Activated naive CD8-positive, alpha-beta T cell (primary cell): ENCODE measurements around the gene TP73.

Source experiments
- H3K27ac Mint-ChIP-seq: one replicate; pipeline ENCODE4 v1.8.0; 2021; ENCODE audit warnings: mixed read lengths
- H3K27me3 Mint-ChIP-seq: one replicate; pipeline ENCODE4 v1.8.0; 2021; ENCODE audit warnings: mixed read lengths
- H3K36me3 Mint-ChIP-seq: one replicate; pipeline ENCODE4 v1.8.0; 2021; ENCODE audit warnings: mixed read lengths
- H3K4me1 Mint-ChIP-seq: one replicate; pipeline ENCODE4 v1.8.0; 2021; ENCODE audit warnings: low read depth, mixed read lengths
- H3K4me3 Mint-ChIP-seq: one replicate; pipeline ENCODE4 v1.8.0; 2021; ENCODE audit warnings: mild to moderate bottlenecking, mixed read lengths
- H3K9me3 Mint-ChIP-seq: one replicate; pipeline ENCODE4 v1.8.0; 2021; ENCODE audit warnings: low read depth, mixed read lengths

Gene TP73

DNA sequence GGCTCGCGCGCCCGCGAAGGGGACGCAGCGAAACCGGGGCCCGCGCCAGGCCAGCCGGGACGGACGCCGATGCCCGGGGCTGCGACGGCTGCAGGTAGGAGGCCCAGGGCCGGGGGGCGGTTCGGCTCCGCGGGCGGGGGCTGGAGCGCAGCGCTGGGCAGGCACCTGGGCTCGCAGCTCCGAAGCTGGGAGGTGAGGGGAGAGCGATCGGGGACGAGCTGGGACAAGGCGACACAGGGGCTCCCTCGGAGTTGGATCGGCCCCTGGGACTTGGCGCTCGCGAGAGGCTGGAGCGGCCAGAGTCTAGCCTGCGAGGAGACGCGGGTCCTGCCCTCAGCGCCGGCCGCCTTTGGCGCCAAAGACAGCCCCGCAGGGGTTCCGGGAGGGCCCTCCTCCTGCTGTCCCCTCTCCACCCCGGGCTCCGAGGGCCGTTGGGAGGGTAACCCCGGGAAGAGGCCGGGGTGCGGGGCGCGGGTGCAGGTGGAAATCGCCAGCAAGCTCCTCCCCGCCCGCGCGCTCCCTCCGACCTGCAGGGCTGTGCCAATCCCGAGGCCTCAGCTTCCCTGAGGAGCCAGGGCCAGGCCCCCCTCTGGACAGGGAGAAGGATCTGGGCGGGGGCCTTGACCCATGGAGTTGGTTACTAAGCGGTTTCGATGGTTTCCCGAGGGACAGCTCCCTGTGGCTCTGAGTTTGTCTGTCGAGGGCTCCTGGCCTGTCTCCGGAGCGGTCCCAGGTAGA lies 401 bp downstream of the TP73 start:
- H3K36me3 Mint-ChIP-seq = no peaks in the 10 kb centered on the region
- H3K27me3 Mint-ChIP-seq = peaks cover 20% of the 10 kb centered on the region
- H3K9me3 Mint-ChIP-seq = no peaks in the 10 kb centered on the region
- H3K4me3 Mint-ChIP-seq = no peak overlapping the region
- no peak overlapping the region for H3K27ac Mint-ChIP-seq
- H3K4me1 Mint-ChIP-seq = peaks cover 24% of the 10 kb centered on the region

DNA sequence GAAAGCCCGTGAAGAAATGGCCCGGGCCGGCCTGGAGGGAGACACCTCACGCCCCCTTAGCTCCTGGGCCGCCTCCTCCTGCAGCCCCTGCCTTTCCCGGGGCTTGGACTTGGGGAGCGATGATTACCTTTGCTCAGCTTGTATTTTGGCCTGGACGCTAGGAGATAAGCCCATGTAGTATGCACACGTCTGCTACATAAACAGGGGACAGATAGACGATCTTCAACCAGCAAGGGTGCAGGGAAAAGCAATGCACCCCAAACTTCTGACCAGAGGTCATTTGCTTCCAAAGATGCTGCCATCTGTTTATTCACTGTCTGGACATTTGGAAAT lies 936 bp downstream of the TP73 start:
- Mint-ChIP-seq H3K4me1 (peaks cover 19% of the 10 kb centered on the region), H3K4me3 (peak overlapping the region; percentile 46), H3K9me3 (no peaks in the 10 kb centered on the region), H3K36me3 (no peaks in the 10 kb centered on the region), H3K27ac (no peak overlapping the region), H3K27me3 (peaks cover 20% of the 10 kb centered on the region)

DNA sequence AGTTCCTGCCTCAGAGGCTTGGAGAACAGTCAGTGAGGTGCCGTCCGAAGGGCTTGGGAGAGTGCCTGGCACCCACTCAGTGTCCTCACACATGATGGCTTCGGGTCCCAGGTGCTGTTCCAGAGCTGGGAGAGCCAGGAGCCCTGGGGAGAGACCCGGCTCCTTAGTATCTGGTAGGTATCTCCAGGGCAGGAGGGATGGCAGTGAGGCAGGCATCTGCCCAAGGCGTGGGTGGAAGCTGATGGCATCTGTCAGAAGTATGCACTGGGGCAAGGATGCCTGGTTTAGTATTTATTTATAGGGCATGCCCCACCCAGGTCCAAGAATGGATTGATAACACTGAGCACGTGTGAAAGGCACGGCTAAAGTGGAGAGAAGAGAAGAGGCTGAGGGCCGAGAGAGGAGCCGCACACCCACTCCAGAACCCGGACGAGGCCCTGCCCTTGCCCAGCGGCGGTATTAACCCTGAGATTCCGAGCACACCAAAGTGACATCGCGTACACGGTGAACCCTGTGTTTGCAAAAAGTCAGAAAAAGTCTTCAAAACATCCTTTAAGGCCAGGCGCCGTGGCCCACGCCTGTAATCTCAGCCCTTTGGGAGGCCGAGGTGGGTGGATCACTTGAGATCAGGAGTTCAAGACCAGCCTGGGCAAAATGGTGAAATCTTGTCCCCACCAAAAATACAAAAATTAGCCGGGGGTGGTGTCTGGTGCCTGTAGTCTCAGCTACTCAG lies 2.4 kb downstream of the TP73 start:
- Mint-ChIP-seq H3K4me3 (no peak overlapping the region), H3K27me3 (peaks cover 20% of the 10 kb centered on the region), H3K36me3 (no peaks in the 10 kb centered on the region), H3K27ac (no peak overlapping the region), H3K9me3 (no peaks in the 10 kb centered on the region), H3K4me1 (peaks cover 9% of the 10 kb centered on the region)

- Mint-ChIP-seq H3K27ac (no peak overlapping the region), H3K4me3 (no peak overlapping the region), H3K4me1 (peaks cover 2% of the 10 kb centered on the region), H3K9me3 (no peaks in the 10 kb centered on the region), H3K36me3 (no peaks in the 10 kb centered on the region), H3K27me3 (peaks cover 19% of the 10 kb centered on the region)
Observed at GRCh38 chr1:3656450-3657095, 4.3 kb downstream of the TP73 start.

DNA sequence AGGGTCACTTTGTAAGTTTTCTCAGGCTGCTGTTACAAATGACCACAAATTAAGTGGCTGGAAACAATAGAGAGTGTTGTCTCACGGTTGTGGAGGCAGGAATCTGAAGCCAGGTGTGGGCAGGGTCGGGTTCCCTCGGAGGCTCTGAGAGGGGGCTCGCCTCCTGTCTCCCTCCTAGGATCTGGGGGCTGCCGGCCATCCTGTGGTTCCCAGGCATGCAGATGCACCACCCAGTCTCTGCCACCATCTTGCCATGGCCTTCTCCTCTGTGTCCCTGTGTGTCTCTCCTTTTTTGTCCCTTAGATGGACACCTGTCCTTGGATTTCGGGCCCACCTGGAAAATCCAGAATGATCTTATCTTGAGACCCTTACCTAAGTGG lies 4.8 kb downstream of the TP73 start:
- H3K27me3 Mint-ChIP-seq = peaks cover 19% of the 10 kb centered on the region
- no peak overlapping the region for H3K27ac Mint-ChIP-seq
- no peak overlapping the region for H3K4me3 Mint-ChIP-seq
- no peaks in the 10 kb centered on the region for H3K36me3 Mint-ChIP-seq
- H3K4me1 Mint-ChIP-seq = peaks cover 2% of the 10 kb centered on the region
- no peaks in the 10 kb centered on the region for H3K9me3 Mint-ChIP-seq

- Mint-ChIP-seq H3K27me3 (peaks cover 19% of the 10 kb centered on the region), H3K4me1 (peaks cover 2% of the 10 kb centered on the region), H3K9me3 (no peaks in the 10 kb centered on the region), H3K27ac (no peak overlapping the region), H3K36me3 (no peaks in the 10 kb centered on the region), H3K4me3 (no peak overlapping the region)
Observed at GRCh38 chr1:3657578-3658230, 5.4 kb downstream of the TP73 start.

DNA sequence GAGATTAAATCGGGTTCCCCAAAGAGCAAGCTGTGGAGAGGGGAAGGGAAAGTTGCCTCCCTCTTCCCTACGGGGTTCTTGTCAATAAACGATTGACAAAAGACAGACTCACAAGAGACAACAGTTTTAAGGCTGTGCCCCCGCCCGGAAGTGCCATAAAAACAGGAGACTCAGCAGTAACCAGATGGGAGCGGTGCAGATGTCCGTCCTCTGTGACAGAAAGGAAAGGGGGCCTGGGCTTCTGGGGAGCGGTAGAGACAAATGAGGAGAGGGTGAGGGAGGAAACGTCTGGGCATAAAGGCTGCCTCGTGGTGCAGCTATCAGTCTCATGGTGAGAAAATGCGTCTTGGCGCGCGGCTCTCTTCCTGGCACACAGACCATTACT lies 5.9 kb downstream of the TP73 start:
- Mint-ChIP-seq H3K36me3 (no peaks in the 10 kb centered on the region), H3K27ac (no peak overlapping the region), H3K4me3 (no peak overlapping the region), H3K4me1 (peaks cover 1% of the 10 kb centered on the region), H3K9me3 (no peaks in the 10 kb centered on the region), H3K27me3 (peaks cover 20% of the 10 kb centered on the region)

GRCh38 chr1:3659093-3659492 lies 6.8 kb downstream of the TP73 start:
- H3K9me3 Mint-ChIP-seq = no peaks in the 10 kb centered on the region
- H3K27me3 Mint-ChIP-seq = peaks cover 12% of the 10 kb centered on the region
- H3K4me1 Mint-ChIP-seq = no peaks in the 10 kb centered on the region
- H3K36me3 Mint-ChIP-seq = no peaks in the 10 kb centered on the region
- no peak overlapping the region for H3K4me3 Mint-ChIP-seq
- H3K27ac Mint-ChIP-seq = no peak overlapping the region

GRCh38 chr1:3660704-3661103 lies 8.4 kb downstream of the TP73 start:
- Mint-ChIP-seq H3K4me1 (no peaks in the 10 kb centered on the region), H3K36me3 (no peaks in the 10 kb centered on the region), H3K9me3 (no peaks in the 10 kb centered on the region), H3K27me3 (peaks cover 6% of the 10 kb centered on the region), H3K4me3 (no peak overlapping the region), H3K27ac (no peak overlapping the region)

GRCh38 chr1:3661631-3662030 lies 9.3 kb downstream of the TP73 start:
- H3K36me3 Mint-ChIP-seq = no peaks in the 10 kb centered on the region
- no peak overlapping the region for H3K4me3 Mint-ChIP-seq
- H3K27ac Mint-ChIP-seq = no peak overlapping the region
- no peaks in the 10 kb centered on the region for H3K4me1 Mint-ChIP-seq
- no peaks in the 10 kb centered on the region for H3K9me3 Mint-ChIP-seq
- peaks cover 4% of the 10 kb centered on the region for H3K27me3 Mint-ChIP-seq

- Mint-ChIP-seq H3K9me3 (no peaks in the 10 kb centered on the region), H3K4me1 (no peaks in the 10 kb centered on the region), H3K27ac (no peak overlapping the region), H3K36me3 (no peaks in the 10 kb centered on the region), H3K27me3 (peaks cover 4% of the 10 kb centered on the region), H3K4me3 (no peak overlapping the region)
Observed at GRCh38 chr1:3662080-3662671, 9.9 kb downstream of the TP73 start.

DNA sequence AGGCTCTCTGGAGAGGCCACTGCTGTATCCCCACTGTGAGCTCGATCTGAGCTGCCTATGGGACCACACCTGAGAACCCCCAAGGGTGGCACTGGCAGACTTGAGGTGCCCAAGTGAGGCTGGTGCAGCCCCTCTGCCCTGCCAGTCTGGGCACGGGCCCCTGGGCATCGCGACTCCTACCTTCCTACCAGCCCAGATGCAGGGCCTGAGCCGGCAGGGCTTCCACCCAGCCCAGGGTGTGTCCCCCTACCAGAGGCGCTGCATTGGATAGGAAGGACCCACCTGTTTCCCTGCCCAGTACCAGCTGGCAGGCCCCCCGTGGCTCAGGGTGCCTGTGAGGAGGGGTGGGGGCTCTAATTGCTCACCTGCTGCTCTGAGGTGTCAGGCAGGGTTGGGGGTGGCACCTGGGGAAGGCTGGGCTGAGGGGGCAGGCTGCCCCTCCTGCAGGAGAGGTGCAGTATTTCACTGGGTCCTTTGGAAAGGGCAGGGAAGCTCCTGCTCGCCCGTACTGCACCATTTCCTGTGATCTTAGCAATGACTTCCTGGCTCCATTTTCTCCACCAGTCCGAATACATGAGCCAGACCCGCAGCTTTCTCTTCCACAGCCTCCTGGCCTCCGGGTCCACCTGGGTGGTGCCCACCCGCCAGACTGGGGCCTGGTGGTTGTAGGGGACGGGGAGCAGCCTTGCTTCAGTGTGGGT lies 11.8 kb downstream of the TP73 start:
- peaks cover 7% of the 10 kb centered on the region for H3K27me3 Mint-ChIP-seq
- H3K27ac Mint-ChIP-seq = no peak overlapping the region
- H3K36me3 Mint-ChIP-seq = no peaks in the 10 kb centered on the region
- no peak overlapping the region for H3K4me3 Mint-ChIP-seq
- no peaks in the 10 kb centered on the region for H3K4me1 Mint-ChIP-seq
- H3K9me3 Mint-ChIP-seq = no peaks in the 10 kb centered on the region

- Mint-ChIP-seq H3K27ac (no peak overlapping the region), H3K4me3 (no peak overlapping the region), H3K4me1 (no peaks in the 10 kb centered on the region), H3K27me3 (peaks cover 7% of the 10 kb centered on the region), H3K36me3 (no peaks in the 10 kb centered on the region), H3K9me3 (no peaks in the 10 kb centered on the region)
Observed at GRCh38 chr1:3664700-3665375, 12.5 kb downstream of the TP73 start.

GRCh38 chr1:3668148-3668547 lies 15.8 kb downstream of the TP73 start:
- Mint-ChIP-seq H3K4me1 (no peaks in the 10 kb centered on the region), H3K27ac (no peak overlapping the region), H3K27me3 (peaks cover 6% of the 10 kb centered on the region), H3K9me3 (no peaks in the 10 kb centered on the region), H3K4me3 (no peak overlapping the region), H3K36me3 (no peaks in the 10 kb centered on the region)
